ENCODE results near the gene RAP2B.
"Not testable (repeated sequence)": the region's sequence is repeated elsewhere in the genome, so short reads cannot be mapped to it uniquely, and the experiment has no call there.

RAP2B gene

DNA sequence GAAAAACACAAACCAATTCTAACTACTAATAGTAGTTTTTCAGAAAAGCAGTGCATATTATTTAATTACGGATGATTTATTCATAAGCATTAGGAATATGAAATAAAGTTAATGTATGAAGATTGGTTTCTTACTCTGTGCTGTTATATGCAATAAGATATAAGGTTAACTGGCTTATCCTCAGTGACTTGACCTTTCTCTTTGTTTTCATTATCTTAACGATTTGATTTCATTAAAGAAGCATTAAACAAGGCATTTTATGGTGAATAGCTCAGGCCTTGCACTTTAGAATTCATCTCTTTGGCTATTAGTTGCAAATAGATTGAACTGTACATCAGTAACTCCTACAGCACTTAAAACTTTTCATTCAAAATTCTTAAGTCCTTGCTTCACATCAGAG is 28.9 kb downstream of the RAP2B start:
- no peak for DNase-seq (ENCODE audit: insufficient read length, low spot score)
- no peak for FAIRE-seq

DNA sequence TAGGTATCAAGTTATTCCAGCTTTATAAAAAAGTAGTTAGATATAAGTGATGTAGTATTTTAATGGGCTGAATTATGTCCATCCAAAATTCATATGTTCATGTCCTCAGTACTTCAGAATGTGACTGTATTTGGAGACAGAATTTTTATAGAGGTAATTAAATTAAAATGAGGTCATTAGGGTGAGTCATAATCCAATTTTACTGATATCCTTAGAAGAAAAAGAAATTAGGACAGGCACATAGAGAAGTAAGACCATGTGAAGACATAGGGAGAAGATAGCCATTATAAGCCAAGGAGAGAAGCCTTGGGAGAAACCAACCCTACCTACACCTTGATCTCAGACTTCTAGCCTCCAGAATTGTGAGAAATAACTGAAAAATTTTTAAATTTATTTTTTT is 30.3 kb downstream of the RAP2B start:
- DNase-seq (ENCODE audit: insufficient read length, low spot score) (no peak), FAIRE-seq (no peak)

GRCh38 chr3:153193786-153194476 is 31.9 kb downstream of the RAP2B start:
- not testable (repeated sequence) for DNase-seq (ENCODE audit: insufficient read length, low spot score); FAIRE-seq

GRCh38 chr3:153195349-153195879 is 33.4 kb downstream of the RAP2B start:
- no peak for FAIRE-seq
- no peak for DNase-seq (ENCODE audit: insufficient read length, low spot score)

DNA sequence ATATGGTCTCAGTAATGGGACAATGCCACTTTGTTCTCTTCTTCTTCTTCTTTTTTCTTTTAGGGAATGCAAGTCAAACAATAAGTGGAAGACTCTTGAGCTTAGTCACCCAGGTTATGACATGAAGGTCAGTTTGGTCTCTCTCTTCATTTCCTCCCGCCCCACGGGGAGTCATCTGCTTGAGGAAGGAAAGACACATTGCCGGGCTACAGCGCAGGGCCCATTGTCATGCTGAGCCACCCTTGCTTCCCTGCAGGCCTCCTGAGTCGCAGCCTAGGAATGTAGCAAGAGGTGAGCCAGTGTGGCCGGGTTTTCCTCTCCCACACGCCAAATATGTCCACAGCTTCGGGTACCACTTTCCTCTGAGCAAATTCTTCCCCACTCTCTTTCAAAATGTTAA is 47.6 kb downstream of the RAP2B start:
- FAIRE-seq (no peak), DNase-seq (ENCODE audit: insufficient read length, low spot score) (no peak)

DNA sequence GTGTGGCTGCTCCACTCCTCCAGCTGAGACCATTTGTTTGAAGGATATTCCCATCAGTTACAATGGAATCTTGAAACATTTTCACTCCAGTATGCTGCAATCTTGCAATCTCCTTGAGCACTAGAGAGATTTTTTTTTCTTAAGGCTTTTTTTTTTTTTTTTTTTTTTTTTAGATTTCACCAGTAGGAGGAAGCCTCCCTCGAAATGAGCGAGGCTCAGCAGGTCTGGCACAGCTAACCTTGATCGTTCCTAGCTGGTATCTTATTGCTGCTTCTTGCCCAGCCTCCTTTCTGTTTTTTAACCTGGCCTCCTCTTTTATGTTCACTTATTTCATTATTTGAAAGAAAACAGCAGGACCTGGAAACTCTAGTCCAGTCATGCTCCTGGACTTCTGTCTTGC is 48.1 kb downstream of the RAP2B start:
- no peak for DNase-seq (ENCODE audit: insufficient read length, low spot score)
- no peak for FAIRE-seq

- FAIRE-seq (no peak), DNase-seq (ENCODE audit: insufficient read length, low spot score) (no peak)
Observed at GRCh38 chr3:153210660-153211059, 48.6 kb downstream of the RAP2B start.

DNA sequence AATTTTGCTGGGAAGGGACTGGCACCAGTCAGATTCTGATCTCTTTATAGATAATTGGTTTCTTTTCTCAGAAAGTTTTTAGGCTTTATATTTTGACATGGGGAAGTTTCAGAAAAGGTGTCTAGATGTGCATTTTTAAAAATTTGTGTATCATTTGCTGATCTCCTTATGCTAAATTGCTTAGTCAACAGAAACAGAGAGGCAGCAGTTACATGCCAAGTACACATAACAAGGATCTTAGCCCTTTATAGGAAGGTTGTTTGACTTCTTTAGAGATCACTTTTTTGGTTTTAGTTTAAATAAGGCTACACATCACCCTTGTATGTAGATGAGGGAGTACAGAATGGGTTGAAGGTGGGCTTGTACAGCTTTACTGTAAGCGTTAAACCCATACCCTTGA is 53.5 kb downstream of the RAP2B start:
- DNase-seq (ENCODE audit: insufficient read length, low spot score) (no peak), FAIRE-seq (no peak)

GRCh38 chr3:153215966-153216365 is 53.9 kb downstream of the RAP2B start:
- DNase-seq (ENCODE audit: insufficient read length, low spot score), result no peak
- FAIRE-seq, result no peak

DNA sequence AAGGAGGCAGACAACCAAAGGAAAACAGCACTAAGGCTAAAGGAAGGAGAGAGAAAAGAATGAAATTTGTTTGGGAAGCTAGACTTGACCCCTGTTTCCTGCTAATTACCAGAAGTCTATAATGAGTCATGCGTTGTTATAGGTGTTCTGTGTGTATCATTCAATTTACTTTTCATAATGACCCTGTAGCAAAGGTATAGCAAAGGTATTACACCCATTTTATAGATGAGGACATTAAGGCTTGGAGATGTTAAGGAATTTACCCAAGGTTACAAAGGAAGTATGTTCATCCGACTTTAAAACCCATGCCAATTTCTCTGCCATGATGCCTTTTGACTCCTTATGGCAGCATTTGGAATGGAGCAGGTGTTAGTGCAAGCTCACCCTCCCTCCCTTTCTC is 54.9 kb downstream of the RAP2B start:
- no peak for FAIRE-seq
- DNase-seq (ENCODE audit: insufficient read length, low spot score), result no peak

GRCh38 chr3:153219146-153219545 is 57.1 kb downstream of the RAP2B start:
- FAIRE-seq, result no peak
- no peak for DNase-seq (ENCODE audit: insufficient read length, low spot score)

Measured in GM19239 (cell line).